Measurements from ENCODE around the gene PSMD6.

Gene PSMD6

DNA sequence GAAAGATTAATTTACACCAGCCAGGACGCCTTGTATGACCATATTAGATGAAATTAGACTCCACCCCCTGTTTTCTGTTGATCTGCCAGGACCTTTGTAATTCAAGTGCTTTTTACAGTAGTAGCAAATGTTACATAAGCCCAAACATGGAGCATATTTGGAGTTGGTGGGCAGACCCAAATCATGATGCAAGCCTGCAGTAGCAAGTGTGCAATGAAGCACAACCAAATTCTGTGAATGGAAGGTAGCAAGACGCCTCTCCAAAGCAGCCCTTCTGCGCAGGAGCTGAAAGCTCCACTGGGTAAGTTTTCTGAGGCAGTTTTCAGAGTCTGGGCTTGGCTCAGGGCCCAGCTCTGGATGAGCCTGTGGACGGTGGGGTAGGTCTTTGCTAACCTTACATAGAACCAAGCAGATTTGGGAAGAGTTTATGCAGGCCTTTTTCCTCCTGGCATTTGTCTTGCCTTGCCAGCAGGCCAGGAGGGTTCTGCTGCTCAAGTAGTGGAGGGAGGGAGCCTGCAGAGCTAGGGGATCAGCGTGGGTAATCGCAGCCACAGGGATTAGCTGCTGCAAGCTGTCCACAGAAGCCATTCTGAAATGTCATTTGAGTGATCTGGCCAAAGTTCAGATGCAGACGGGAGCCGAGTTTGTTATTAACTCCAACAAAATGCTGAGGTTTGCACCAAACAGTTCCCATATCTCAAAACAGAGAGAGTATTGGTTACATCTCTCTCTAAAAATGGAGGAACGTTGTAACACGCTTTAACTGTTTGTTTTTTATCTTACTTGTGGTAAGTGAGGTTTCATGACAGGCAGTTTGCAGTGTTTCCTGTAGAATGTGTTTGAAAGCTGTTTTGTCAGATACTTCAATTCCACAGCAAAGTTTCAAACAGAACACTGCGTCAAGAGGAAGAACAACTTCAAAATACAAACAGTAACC is 55.4 kb downstream of the PSMD6 start:
- H3K4me1 ChIP-seq, result peaks cover 26% of the 10 kb centered on the region
- peak; percentile 64 for DNase-seq
- no peaks in the 10 kb centered on the region for H3K9me3 ChIP-seq
- no peaks in the 10 kb centered on the region for H3K27me3 ChIP-seq
- TF ChIP-seq CTCF (IDR thresholded peaks at IDR 0.05; ENCODE audit: low read depth, low read length), result no peak
- H3K36me3 ChIP-seq, result no peaks in the 10 kb centered on the region
- peak overlapping the region; percentile 40 for H3K4me3 ChIP-seq (ENCODE audit: low read depth, low read length)

DNA sequence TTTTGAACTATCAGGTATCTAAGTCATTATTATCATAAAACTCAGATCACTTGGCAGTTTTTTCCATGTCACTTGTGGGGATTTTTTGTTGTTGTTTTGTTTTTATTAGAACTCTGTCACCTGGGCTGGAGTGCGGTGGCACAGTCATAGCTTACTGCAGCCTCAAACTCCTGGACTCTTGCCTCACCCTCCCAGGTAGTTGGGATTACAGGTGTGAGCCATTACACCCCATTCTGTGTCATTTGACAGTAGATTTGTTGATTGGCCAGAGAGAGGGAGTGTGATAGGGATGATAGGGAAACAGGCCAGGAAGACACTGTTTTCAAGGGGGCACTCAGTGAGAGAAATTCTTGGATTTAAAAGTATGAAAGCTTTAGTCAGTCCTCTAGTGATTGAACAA is 56.4 kb downstream of the PSMD6 start:
- Histone ChIP-seq H3K4me1 (peaks cover 26% of the 10 kb centered on the region), H3K4me3 (ENCODE audit: low read depth, low read length) (no peak overlapping the region), H3K9me3 (no peaks in the 10 kb centered on the region), H3K27me3 (no peaks in the 10 kb centered on the region), H3K36me3 (no peaks in the 10 kb centered on the region)
- no peak for TF ChIP-seq CTCF (IDR thresholded peaks at IDR 0.05; ENCODE audit: low read depth, low read length)
- DNase-seq, result no peak

DNA sequence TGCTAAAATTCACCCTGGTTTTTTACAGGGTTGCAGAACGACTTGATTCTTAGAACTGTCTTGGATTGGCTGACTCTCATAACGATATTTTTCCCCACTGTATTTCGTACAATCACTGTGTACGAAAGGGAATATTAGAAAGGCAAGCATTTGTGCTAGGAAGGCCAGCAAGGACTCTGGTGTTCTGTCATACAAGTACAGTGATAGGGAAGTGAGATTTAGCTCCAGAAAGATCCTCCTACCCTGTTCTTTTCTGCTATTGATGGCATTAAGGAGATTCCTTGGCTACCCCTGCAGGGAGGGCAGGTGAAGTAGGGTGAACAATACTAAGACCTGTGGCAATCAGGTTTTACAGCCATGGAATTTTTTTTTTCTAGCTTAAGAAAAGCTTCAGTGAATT is 57.3 kb downstream of the PSMD6 start:
- no peak for TF ChIP-seq CTCF (IDR thresholded peaks at IDR 0.05; ENCODE audit: low read depth, low read length)
- H3K4me1 ChIP-seq, result peaks cover 25% of the 10 kb centered on the region
- no peaks in the 10 kb centered on the region for H3K9me3 ChIP-seq
- H3K4me3 ChIP-seq (ENCODE audit: low read depth, low read length), result no peak overlapping the region
- no peaks in the 10 kb centered on the region for H3K27me3 ChIP-seq
- H3K36me3 ChIP-seq, result no peaks in the 10 kb centered on the region
- DNase-seq, result no peak

DNA sequence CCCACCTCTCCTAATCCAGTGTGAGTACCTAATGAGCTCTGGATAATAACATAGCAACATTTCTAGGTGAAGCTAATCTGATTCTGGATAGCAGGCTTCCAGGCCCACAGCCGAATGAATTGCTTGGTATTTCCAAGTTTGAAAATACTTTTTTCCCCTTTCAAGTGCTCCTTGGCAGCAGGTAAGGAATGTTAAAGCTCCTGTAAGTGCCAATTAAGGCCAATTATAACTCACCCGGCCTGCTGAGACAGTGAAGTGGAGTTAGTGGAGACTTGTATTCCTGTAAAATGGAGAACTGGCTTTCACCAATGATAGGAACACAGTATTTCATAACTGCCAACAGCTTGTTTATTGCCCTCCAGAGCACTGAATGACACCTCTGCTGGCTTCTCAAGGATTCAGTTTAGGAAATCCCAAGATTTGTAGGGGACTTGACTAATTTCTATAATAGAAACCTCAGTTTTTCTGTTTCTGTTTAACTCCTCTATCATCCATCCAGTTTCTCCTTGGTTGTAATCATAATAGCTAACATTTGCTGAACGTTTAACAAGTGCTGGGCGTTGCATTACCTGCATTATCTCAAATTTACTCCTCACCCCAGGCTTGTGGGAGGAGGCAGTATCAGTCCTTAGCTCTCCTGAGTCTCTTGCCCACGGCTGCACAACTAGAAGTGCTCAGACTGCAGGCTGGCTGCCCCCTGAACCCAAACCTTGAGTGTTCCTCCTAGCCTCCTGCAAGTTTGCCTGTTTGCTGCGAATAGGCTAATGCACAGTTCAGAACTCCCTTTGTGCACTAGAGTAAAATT is 58.4 kb downstream of the PSMD6 start:
- no peaks in the 10 kb centered on the region for H3K36me3 ChIP-seq
- H3K4me1 ChIP-seq, result peaks cover 28% of the 10 kb centered on the region
- no peak overlapping the region for H3K4me3 ChIP-seq (ENCODE audit: low read depth, low read length)
- H3K9me3 ChIP-seq, result no peaks in the 10 kb centered on the region
- no peaks in the 10 kb centered on the region for H3K27me3 ChIP-seq
- no peak for TF ChIP-seq CTCF (IDR thresholded peaks at IDR 0.05; ENCODE audit: low read depth, low read length)
- no peak for DNase-seq

DNA sequence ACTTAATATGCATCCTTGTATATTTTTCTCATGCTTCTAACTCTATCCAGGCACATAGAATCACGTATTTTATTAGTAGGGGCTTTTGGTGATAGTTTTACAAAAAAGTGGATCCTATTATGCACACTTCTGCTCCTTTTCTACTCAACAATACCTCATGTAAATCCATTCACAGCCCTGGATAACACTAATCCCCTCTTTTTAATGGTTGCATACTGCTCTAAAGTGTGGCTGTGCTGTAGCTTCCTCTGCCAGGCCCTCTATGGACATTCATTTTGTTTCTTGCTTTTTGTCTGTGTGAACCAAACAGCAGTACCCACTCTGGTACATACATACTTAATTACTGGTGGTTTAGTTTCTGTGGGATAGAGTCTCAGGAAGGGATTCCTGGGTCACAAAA is 59.8 kb downstream of the PSMD6 start:
- H3K9me3 ChIP-seq, result no peaks in the 10 kb centered on the region
- H3K27me3 ChIP-seq, result no peaks in the 10 kb centered on the region
- no peak for DNase-seq
- no peaks in the 10 kb centered on the region for H3K36me3 ChIP-seq
- no peak for TF ChIP-seq CTCF (IDR thresholded peaks at IDR 0.05; ENCODE audit: low read depth, low read length)
- no peak overlapping the region for H3K4me3 ChIP-seq (ENCODE audit: low read depth, low read length)
- peaks cover 32% of the 10 kb centered on the region for H3K4me1 ChIP-seq
